GM23248 (cell line): ENCODE results near the gene TNPO3. TPM values are rescaled to one million over a fixed set of nuclear protein-coding genes. Genes with fewer than 3 reads are reported as not detected.

Experiments
- DNase-seq: peaks from one replicate; pipeline ENCODE4 v3.0.0-alpha.2; 2015
- H2AFZ ChIP-seq: fragments of 200-600 bp; sonication (generic); 2 replicates; pipeline ENCODE4 v1.6.1; 2016; ENCODE audit warnings: antibody characterized with exemption
- H3F3A ChIP-seq: fragments of 200-600 bp; sonication (generic); 2 replicates; pipeline ENCODE4 v1.6.1; 2016; ENCODE audit warnings: mild to moderate bottlenecking, antibody characterized with exemption, mixed run types; ENCODE audit not compliant: insufficient read depth
- H3K27ac ChIP-seq: fragments of 200-600 bp; sonication (generic); 2 replicates; pipeline ENCODE4 v1.5.1; 2016; ENCODE audit warnings: mild to moderate bottlenecking
- H3K27me3 ChIP-seq: fragments of 200-600 bp; sonication (generic); replicated peaks from 2 replicates; pipeline ENCODE4 v1.6.1; 2016; ENCODE audit warnings: mild to moderate bottlenecking; ENCODE audit not compliant: insufficient read depth
- H3K36me3 ChIP-seq: fragments of 200-600 bp; sonication (generic); 2 replicates; pipeline ENCODE4 v1.6.1; 2016; ENCODE audit warnings: low read depth, mild to moderate bottlenecking
- H3K4me1 ChIP-seq: fragments of 200-600 bp; sonication (generic); 2 replicates; pipeline ENCODE4 v1.6.1; 2016; ENCODE audit warnings: mild to moderate bottlenecking; ENCODE audit not compliant: insufficient read depth
- H3K4me2 ChIP-seq: fragments of 200-600 bp; sonication (generic); one replicate; pipeline ENCODE4 v1.6.1; 2016; ENCODE audit warnings: mild to moderate bottlenecking; ENCODE audit not compliant: unreplicated experiment
- H3K4me3 ChIP-seq: fragments of 200-600 bp; sonication (generic); 2 replicates; pipeline ENCODE4 v1.5.1; 2016; ENCODE audit warnings: mild to moderate bottlenecking
- H3K79me2 ChIP-seq: fragments of 200-600 bp; sonication (generic); 2 replicates; pipeline ENCODE4 v1.6.1; 2016; ENCODE audit warnings: mild to moderate bottlenecking; ENCODE audit not compliant: insufficient read depth
- H3K9ac ChIP-seq: fragments of 200-600 bp; sonication (generic); 2 replicates; pipeline ENCODE4 v1.6.1; 2016; ENCODE audit warnings: mild to moderate bottlenecking
- H3K9me2 ChIP-seq: fragments of 200-600 bp; sonication (generic); 2 replicates; pipeline ENCODE4 v1.6.1; 2016; ENCODE audit warnings: mixed run types, mild to moderate bottlenecking, moderate library complexity; ENCODE audit not compliant: insufficient read depth
- H3K9me3 ChIP-seq: fragments of 200-600 bp; sonication (generic); one replicate; pipeline ENCODE4 v1.6.1; 2017; ENCODE audit warnings: low read depth
- H4K20me1 ChIP-seq: fragments of 200-600 bp; sonication (generic); 2 replicates; pipeline ENCODE4 v1.6.0; 2016; ENCODE audit not compliant: insufficient read depth
- EZH2 ChIP-seq: fragments of 200-600 bp; sonication (generic); IDR thresholded peaks from 2 replicates; pipeline ENCODE4 v1.6.1; 2018; ENCODE audit warnings: antibody characterized with exemption, mild to moderate bottlenecking; ENCODE audit not compliant: insufficient read depth, poor library complexity, severe bottlenecking
- EZH2phosphoT487 ChIP-seq: fragments of 200-600 bp; sonication (generic); IDR thresholded peaks from 2 replicates; pipeline ENCODE4 v1.6.1; 2018; ENCODE audit warnings: antibody characterized with exemption, moderate library complexity, mild to moderate bottlenecking, low read depth; ENCODE audit not compliant: insufficient read depth
- WGBS, 2 experiments: methylation state at CpG; one replicate each; pipeline ENCODE4 v1.1.6; 2015 to 2017; ENCODE audit warnings: low lambda C conversion rate in 2 of 2, low coverage in 1 of 2; ENCODE audit errors: missing lambda C conversion rate in 2 of 2; 5-methylcytosine and 5-hydroxymethylcytosine counted together
- in situ Hi-C: fragments of 300-500 bp; cut with MboI; formaldehyde crosslinking; loops from 2 replicates; pipeline ENCODE4 v1.15.0; 2020
- polyA plus RNA-seq: library from polyadenylated mRNA; unstranded; fragments of >200 nt; fragmentation: Nextera tagmentation; extraction: Ambion mirVana; gene quantifications from 2 replicates; pipeline ENCODE4 v1.2.1, GENCODE V29; 2016
- total RNA-seq: library from RNA; depleted of rRNA; stranded (reverse); fragments of >200 nt; shearing (Covaris generic); gene quantifications from 2 replicates; pipeline ENCODE4 v1.2.3, GENCODE V29; 2014

The TNPO3 gene
- total and polyA plus RNA-seq, 2 experiments from 2014 or later = 31.6 to 41.9 TPM

DNA sequence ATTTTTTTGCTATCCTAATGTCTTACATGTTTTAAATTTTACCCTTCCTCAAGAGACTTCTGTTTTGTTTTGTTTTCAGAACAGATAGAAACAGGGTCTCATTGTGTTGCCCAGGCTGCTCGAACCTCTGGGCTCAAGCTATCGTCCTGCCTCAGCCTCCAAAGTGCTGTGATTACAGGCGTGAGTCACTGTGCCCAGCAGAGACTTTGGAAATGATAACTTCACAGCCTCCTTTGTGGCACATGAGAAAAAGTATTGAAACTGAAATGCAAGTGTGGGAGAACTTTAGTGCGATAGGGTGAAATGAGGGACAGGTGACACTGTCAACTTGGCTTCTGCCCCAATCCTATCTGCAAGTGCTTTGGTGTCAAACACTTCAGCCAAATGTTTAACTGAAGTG lies 95.6 kb downstream of the TNPO3 start:
- no peak for TF ChIP-seq EZH2phosphoT487
- no peak for TF ChIP-seq EZH2
- Histone ChIP-seq H3K4me3 (no peak overlapping the region), H3K9ac (no peak overlapping the region), H3K27me3 (no peaks in the 10 kb centered on the region), H3K9me2 (no peaks in the 10 kb centered on the region), H2AFZ (no peak overlapping the region), H4K20me1 (no peaks in the 10 kb centered on the region), H3F3A (peaks cover 18% of the 10 kb centered on the region; the same call in 1 of the 2 replicates), H3K27ac (no peak overlapping the region), H3K4me2 (no peak overlapping the region), H3K79me2 (0 out of 2 replicates have a peak, but pooled peaks cover 4% of the 10 kb centered on the region), H3K36me3 (peaks cover 10% of the 10 kb centered on the region; the same call in 1 of the 2 replicates), H3K4me1 (peaks cover 21% of the 10 kb centered on the region), H3K9me3 (no peaks in the 10 kb centered on the region)
- WGBS, 2 experiments = 87 to 91% methylated on average over 4 of the region's 4 CpGs
- no peak for DNase-seq
- in situ Hi-C loops = no loop called here

DNA sequence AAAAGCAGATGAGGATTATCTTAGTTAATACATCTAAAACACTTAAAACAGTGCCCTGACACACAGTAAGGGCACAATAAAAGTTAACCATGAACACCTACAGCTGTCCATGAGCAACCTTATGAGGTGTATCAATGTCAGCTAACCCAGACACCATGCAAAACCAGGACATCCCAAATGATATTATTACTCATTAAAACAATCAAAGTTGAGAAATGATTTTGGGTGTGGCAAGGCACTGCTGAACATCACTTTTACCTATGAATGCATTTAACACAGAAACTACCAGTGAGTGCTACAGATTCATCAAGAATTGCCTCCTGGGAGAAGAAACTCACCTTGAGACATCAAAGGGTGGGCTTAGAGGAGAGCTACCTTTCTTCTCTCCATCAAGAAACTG lies 98.9 kb downstream of the TNPO3 start:
- Histone ChIP-seq H3K4me2 (no peak overlapping the region), H3K9me3 (no peaks in the 10 kb centered on the region), H4K20me1 (no peaks in the 10 kb centered on the region), H2AFZ (no peak overlapping the region), H3K27me3 (no peaks in the 10 kb centered on the region), H3K79me2 (no peaks in the 10 kb centered on the region), H3K9me2 (no peaks in the 10 kb centered on the region), H3K36me3 (peaks cover 14% of the 10 kb centered on the region; the same call in 1 of the 2 replicates), H3F3A (peaks cover 13% of the 10 kb centered on the region; the same call in 1 of the 2 replicates), H3K9ac (no peak overlapping the region), H3K4me1 (0 out of 2 replicates have a peak, but pooled peaks cover 8% of the 10 kb centered on the region), H3K4me3 (no peak overlapping the region), H3K27ac (0 out of 2 replicates have a peak overlapping the region, but pooled peaks have one; percentile 14)
- DNase-seq = no peak
- TF ChIP-seq EZH2phosphoT487 (no peak), EZH2 (no peak)
- in situ Hi-C loops = no loop called here

DNA sequence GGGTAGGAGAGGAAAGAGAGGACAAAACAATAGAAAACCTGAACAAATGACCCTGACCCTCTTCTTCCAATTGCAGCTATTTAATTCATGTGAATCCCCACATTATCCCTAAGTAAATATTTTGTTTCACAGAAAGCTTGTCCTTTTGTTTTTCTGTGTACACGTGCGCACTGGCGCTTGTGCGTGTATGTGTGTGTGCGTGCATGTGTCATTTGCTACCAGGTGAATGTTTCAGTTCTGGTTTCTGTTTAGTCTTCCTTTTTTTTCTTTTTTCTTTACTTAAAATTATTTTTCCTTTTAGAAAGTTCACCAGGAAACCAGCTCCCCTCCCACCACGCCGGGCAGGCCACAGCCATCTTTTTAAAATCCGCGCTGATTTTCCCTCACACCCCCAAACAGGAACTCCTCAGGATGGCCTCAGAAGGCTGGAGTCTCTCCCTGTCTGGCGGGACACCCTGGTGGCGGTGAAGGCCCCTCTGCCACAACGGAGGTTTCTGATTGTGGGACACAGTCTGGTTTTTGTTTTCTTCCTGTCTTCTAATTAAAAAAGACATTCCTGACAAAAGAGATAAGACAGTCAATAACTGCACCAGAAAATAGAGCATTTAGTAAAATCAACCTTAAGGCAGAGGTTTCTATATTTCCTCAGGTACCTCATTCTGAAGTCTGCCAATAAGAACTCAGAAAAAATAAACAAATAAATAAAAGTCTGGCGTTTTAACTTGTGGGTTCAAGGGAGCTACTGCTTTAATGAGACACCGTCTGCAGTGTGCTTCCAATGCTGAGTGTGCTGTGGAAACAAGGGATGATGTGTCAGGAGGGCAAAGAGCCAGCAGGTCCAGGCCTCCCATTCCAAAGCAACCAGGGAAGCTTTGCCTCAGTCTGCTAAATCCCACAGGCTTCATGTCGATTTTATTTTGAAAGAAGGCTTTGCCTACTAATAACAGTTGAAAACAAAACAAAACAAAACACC lies 99.8 kb downstream of the TNPO3 start:
- Histone ChIP-seq H3K4me1 (0 out of 2 replicates have a peak, but pooled peaks cover 8% of the 10 kb centered on the region), H3K79me2 (no peaks in the 10 kb centered on the region), H3F3A (peaks cover 13% of the 10 kb centered on the region; the same call in 1 of the 2 replicates), H3K9me3 (no peaks in the 10 kb centered on the region), H3K4me3 (no peak overlapping the region), H2AFZ (no peak overlapping the region), H3K27me3 (no peaks in the 10 kb centered on the region), H3K36me3 (peaks cover 14% of the 10 kb centered on the region; the same call in 1 of the 2 replicates), H3K9ac (no peak overlapping the region), H3K27ac (0 out of 2 replicates have a peak overlapping the region, but pooled peaks have one; percentile 14), H4K20me1 (no peaks in the 10 kb centered on the region), H3K9me2 (no peaks in the 10 kb centered on the region), H3K4me2 (no peak overlapping the region)
- peak; percentile 86 for DNase-seq
- in situ Hi-C loops = no loop called here
- WGBS, 2 experiments = 70 to 72% methylated on average over 15 of the region's 15 CpGs
- no peak for TF ChIP-seq EZH2
- TF ChIP-seq EZH2phosphoT487 = no peak

DNA sequence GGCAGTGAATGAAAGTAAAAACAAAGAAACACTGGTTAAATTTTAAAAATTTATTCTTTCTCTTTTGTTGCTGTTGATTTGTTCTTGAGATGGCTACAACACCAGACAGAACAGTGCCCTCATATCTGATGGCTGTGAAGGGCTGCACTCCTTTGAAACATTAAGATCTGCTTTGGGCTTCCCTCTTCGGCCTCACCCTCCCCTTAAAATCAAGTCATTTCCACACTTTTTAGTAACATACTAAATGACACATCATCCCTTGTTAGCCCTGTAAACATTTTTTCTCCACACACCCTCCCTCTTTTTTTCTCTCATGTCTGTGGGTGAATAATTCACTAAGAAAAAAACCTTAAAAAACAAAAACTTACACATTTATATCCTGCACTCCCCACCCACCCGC lies 100.8 kb downstream of the TNPO3 start:
- H3F3A ChIP-seq = peaks cover 13% of the 10 kb centered on the region; the same call in 1 of the 2 replicates
- H3K27ac ChIP-seq = no peak overlapping the region
- no peaks in the 10 kb centered on the region for H4K20me1 ChIP-seq
- H3K36me3 ChIP-seq = peaks cover 14% of the 10 kb centered on the region; the same call in 1 of the 2 replicates
- H3K79me2 ChIP-seq = no peaks in the 10 kb centered on the region
- no peak overlapping the region for H3K4me3 ChIP-seq
- no peak for DNase-seq
- in situ Hi-C loops = no loop called here
- no peaks in the 10 kb centered on the region for H3K9me3 ChIP-seq
- 75 to 89% methylated on average over 2 of the region's 2 CpGs for WGBS, 2 experiments
- H2AFZ ChIP-seq = no peak overlapping the region
- no peaks in the 10 kb centered on the region for H3K9me2 ChIP-seq
- H3K4me2 ChIP-seq = no peak overlapping the region
- H3K9ac ChIP-seq = no peak overlapping the region
- H3K27me3 ChIP-seq = no peaks in the 10 kb centered on the region
- H3K4me1 ChIP-seq = 0 out of 2 replicates have a peak, but pooled peaks cover 8% of the 10 kb centered on the region
- TF ChIP-seq EZH2phosphoT487 = no peak
- TF ChIP-seq EZH2 = no peak
